C4-2B (cell line): ENCODE measurements around the gene NOC2L.
"Not testable (repeated sequence)": the region's sequence is repeated elsewhere in the genome, so short reads cannot be mapped to it uniquely, and the experiment has no call there.

Experiments
- ZFX ChIP-seq: fragments of 450-650 bp; IDR thresholded peaks from 2 replicates; pipeline ENCODE4 v1.6.1; 2017
- TF ChIP-seq, protein P1 (sequence below): fragments of 450-650 bp; conservative IDR thresholded peaks from 2 replicates; pipeline ENCODE4 v1.5.1; 2017; ENCODE audit warnings: mild to moderate bottlenecking

DNA sequence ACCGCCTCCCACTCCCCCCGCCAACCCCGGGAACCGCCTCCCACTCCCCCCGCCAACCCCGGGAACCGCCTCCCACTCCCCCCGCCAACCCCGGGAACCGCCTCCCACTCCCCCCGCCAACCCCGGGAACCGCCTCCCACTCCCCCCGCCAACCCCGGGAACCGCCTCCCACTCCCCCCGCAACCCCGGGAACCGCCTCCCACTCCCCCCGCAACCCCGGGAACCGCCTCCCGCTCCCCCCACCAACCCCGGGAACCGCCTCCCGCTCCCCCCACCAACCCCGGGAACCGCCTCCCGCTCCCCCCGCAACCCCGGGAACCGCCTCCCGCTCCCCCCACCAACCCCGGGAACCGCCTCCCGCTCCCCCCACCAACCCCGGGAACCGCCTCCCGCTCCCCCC, 17.7 kb upstream of the NOC2L start:
- TF ChIP-seq, protein P1, sequence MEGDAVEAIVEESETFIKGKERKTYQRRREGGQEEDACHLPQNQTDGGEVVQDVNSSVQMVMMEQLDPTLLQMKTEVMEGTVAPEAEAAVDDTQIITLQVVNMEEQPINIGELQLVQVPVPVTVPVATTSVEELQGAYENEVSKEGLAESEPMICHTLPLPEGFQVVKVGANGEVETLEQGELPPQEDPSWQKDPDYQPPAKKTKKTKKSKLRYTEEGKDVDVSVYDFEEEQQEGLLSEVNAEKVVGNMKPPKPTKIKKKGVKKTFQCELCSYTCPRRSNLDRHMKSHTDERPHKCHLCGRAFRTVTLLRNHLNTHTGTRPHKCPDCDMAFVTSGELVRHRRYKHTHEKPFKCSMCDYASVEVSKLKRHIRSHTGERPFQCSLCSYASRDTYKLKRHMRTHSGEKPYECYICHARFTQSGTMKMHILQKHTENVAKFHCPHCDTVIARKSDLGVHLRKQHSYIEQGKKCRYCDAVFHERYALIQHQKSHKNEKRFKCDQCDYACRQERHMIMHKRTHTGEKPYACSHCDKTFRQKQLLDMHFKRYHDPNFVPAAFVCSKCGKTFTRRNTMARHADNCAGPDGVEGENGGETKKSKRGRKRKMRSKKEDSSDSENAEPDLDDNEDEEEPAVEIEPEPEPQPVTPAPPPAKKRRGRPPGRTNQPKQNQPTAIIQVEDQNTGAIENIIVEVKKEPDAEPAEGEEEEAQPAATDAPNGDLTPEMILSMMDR = not testable (repeated sequence)
- not testable (repeated sequence) for TF ChIP-seq ZFX
